Activated CD8-positive, alpha-beta memory T cell treated with anti-CD3 and anti-CD28 coated beads for 48 hours (primary cell): ENCODE data around the gene CCDC9B.
A peak's percentile ranks its signal among the peaks of the same experiment; 100 is the strongest.

Experiments
- DNase-seq, 3 experiments: peaks; one replicate each; pipeline ENCODE4 v3.0.0-alpha.2; 2020; ENCODE audit warnings: low read depth in 2 of 3, low spot score in 2 of 3

CCDC9B gene

DNA sequence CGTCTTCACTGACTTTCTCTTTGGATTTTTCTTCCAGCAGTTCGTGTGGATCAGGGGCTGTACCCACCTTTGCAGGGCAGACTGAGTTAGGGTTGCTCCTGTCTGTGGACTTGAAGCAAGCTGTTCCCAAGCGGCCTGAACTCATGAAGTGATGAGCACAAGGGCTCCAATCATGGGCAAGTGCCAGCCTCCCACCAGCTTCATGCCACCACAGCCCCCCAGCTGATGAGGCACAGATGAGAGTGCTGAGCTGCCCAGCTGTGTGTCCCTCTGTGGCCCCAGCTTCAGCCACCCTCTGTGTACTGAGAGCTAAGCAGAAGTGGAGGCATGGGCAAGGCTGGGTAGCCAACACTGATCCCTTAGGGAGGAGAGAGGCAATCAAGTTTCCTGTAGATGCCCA, 29.7 kb downstream of the CCDC9B start:
- no peak for DNase-seq

DNA sequence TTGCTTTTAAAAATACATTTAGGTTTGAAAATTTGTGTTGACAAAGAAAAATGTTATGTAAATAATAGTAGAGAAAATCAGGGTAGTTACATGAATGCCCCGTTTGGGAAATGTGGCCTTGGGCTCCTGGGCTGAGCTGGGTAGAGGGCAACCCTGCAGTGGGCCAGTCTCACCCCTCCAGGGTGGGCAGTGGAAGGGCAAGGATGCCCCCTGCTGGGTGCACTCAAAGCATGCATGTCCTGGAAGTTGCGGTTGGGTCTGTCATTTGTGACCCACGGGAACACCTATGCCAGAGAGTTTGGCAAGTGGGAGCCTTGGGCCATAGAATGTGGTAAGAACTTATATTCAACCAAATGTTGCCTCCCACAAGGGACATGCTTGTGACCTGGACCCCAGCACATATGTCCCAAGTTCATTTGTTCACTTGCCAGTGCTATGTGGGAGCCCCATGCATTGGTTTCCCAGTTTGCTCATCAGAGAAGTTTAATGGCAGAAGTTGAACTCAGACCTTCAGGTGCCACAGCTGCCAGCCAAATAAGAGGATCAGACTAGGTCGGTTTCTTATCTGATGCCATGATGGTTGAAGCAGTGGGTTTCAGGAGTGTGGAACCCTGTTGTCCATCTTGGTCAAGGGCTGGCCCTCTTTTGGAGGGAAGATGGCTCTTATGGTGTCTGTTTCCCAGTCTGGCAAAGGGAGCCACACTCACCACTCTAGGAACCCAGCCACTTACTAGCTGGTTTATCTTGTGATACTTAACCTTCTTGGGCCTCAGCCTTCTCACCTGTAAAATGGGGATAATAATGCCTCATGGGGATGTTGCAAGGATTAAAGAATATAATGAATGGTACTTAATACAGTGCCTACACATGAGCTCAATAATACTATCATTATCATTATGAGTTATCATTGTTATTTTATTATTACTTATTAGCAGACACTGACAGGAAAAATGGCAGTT, 30.5 kb downstream of the CCDC9B start:
- DNase-seq = peak in 1 of 3 experiments; percentile 34

GRCh38 chr15:40309344-40309862, 31.3 kb downstream of the CCDC9B start:
- no peak for DNase-seq

GRCh38 chr15:40307421-40308211, 33.1 kb downstream of the CCDC9B start, which contains the start of gene PLCB2:
PLCB2 (minus strand) TSS chr15:40307935; CDS start chr15:40307672, 263 bp downstream.
- peak in 2 of 3 experiments; percentile 42 to 45 for DNase-seq

DNA sequence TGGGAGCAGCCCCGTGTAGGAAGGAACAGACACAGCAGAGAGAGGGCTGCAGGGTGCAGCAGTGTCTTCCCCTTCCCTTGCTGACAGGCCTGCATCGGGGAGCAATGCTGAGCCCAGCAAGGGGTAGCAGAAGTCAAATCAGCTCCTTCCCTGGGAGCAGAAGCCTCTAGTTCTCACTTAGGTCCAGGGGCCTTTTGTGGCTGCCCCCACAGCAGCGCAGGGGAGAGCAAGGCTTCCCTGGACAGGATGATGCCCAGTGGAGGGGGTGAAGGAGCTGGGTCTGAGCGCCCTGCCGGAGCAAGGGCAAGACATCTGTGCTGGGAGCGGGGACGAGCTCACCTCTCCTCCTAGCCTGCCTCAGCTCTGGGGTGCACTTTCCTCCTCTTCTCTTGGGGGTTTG, 33.8 kb downstream of the CCDC9B start:
- DNase-seq = no peak

DNA sequence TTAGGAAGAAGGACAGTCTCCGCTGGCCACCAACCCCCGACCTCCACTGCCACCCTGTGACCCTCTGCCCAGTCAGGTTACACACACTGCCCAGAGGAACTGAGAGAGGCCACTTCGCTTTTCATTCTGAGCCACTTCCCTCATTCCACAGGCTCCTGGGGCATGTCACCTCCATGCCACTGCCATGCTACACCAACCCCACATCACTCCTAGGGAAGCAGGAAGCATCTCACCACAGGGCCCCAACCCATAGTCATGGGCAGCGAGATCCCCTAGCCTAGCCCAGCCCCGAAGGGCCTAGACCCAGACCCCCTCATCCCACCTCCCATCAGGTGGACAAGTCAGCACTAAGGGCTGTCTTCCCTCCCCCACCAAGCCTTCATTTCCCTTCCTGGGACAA, 34.4 kb downstream of the CCDC9B start:
- no peak for DNase-seq

- DNase-seq = no peak
These were observed 35.5 kb downstream of the CCDC9B start for GRCh38 chr15:40305281-40305680.

DNA sequence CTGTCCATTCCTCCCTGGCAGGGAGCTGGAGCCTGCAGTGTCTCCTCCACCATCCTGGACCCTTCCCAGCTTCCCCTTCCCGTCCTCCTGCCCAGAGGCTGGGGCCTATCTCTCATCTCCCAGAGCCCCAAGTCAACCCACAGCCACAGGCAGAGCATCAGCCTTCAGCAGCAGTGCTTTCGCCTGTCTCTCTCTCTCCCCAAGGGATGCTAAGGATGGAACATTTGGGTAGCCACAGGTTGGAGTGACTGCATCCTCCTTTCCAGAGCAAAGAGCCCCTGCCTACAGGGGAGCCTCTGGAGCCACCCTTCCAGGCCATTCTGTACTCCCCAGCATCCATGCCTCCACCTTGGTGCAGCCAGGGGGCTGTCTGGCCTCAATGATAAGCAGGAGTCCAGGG, 37.2 kb downstream of the CCDC9B start:
- no peak for DNase-seq

DNA sequence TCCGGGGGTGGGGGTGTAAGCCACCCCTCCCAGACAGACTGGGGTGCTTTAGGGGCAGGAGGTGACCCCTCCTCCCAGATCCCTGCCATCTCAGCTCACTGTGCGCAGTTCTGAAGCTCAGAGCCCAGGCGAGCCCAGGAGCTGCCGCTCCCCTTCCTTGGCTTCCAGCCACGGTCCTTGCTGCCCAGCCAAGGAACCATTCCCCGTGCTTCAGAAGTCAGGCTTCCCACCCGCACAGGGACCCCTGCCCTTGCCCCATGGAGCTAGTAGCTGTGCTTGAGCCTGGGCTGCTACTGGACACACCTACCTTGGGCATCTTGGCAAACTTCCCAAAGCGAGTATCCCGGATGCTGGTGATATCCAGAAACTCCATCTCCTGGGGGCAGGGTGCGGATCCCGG, 37.8 kb downstream of the CCDC9B start:
- no peak for DNase-seq

- no peak for DNase-seq
These were observed 38.4 kb downstream of the CCDC9B start for GRCh38 chr15:40302288-40302886.

- no peak for DNase-seq
These were observed 39.1 kb downstream of the CCDC9B start for GRCh38 chr15:40301467-40302179.

DNA sequence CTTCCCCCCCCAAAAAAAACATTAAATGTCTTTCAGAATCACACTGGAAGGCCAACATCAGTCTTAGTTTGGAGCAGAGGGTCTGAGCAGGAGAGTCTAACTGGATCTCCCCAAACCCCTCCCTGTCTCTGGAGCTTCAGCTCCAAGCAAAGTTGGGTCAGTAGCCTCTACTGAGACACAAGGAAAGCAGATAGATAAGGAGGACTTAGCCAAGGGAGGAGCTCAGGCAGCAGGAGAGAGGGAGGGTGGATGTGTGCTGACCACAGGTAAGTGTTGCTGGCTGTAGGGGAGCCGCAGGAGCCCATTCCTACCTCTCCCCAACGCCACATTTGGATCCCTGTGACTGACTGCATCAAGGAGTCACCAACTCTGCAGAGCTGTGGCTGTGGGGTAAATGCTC, 40.0 kb downstream of the CCDC9B start:
- DNase-seq = no peak

GRCh38 chr15:40300367-40300766, 40.4 kb downstream of the CCDC9B start:
- no peak for DNase-seq

DNA sequence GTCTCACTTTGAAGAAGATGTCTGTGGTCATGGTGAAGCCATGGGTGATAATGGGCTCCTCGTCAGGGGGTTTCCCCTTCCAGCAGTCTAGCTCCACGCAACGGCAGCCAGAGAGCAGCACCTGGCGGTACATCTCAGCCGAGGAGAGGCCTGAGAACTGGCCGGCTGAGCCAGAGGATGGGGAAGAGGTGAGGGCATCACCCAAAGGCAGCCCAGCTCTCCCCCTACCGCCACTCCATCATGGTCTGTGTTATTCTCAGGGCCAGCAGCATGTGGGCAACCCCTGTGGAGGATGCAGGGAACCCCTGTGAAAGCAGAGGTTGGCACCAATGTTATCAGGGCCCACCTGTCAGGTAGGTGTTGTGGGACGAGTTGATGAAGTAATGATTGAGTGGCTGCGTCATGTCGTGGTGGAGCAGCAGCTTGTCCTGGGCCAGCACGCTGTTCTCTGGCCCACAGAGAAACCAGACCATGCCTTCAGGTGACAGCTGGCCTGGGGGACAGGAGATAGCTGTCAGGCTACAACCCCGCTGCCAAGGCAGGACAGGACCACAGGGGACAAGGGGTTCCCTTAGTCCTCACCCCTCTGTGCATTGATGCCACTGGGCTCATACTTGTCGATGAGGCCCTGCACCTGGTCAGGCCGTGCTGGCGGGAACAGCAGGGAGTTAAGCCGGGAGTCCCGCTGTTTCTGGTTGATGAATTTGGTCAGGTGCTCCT, 42.4 kb downstream of the CCDC9B start:
- DNase-seq = no peak

DNA sequence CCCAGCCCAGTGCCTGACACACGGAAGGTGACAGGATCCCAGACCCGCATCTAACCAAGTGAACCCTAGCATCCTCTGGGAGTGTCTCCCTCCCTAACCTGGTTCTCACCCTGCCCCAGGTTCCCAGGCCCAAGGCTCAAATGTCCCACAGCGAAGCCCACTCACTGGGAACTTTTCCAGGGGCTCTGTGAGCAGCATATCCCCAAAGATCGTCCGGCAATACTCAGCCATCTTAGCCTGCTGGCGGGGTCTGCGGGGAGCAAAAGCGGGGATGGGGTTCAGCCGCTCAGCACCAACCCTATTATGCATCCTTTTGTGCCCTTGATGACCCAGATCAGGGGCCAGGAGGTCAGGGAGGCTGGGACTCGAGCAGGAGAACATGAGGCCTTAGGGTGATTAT, 43.4 kb downstream of the CCDC9B start:
- no peak for DNase-seq

DNA sequence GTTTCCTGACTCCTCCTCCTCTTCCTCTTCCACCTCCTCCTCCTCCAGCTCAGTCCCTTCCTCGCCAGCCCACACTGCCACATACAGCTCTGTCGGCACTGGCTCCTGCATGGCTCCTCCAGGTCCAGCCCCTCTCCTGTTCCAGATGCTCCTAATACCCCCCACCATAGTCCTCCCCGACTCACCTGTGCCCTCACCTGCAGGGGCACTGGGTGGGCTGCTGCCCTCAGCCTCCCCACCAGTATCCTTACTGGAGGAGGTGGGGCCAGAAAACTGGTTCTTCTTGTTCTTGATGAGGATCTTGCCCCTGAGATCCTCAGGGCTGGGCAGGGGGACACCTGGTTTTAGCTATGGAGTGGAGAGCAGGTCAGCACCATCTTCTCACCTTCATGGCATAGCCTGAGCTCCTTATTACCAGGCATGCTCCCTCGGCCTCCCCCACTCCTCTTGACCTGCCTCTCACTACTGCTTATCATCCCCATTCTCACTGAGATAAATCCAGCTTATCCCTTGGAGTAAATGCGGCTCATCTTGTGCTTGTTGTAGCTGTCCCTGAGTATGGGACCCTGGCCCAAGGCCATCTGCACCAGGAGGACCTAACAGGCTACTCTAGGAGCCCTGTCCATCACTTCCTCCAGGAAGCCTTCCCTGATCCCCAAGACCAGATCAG, 44.0 kb downstream of the CCDC9B start:
- no peak for DNase-seq

GRCh38 chr15:40295877-40296560, 44.7 kb downstream of the CCDC9B start:
- no peak for DNase-seq

GRCh38 chr15:40295297-40295696, 45.4 kb downstream of the CCDC9B start:
- DNase-seq = no peak
